ENCODE data around the gene TFB2M.

The TFB2M gene

GRCh38 chr1:246602194-246602593 lies 36.1 kb upstream of the TFB2M start:
- TF ChIP-seq CTCF (IDR thresholded peaks at IDR 0.05; ENCODE audit: insufficient read depth, low read length, poor library complexity, severe bottlenecking): no peak

GRCh38 chr1:246600579-246600978 lies 34.5 kb upstream of the TFB2M start:
- DNase-seq (ENCODE audit: extremely low read depth, insufficient read length): no peak
- no peak overlapping the region for H3K4me3 ChIP-seq (replicated peaks; ENCODE audit: low read depth, low read length)
- TF ChIP-seq CTCF (IDR thresholded peaks at IDR 0.05; ENCODE audit: insufficient read depth, low read length, poor library complexity, severe bottlenecking): no peak
- no peaks in the 10 kb centered on the region for H3K36me3 ChIP-seq (ENCODE audit: control insufficient read depth, insufficient read depth, low read length)
- H3K27me3 ChIP-seq (replicated peaks; ENCODE audit: control insufficient read depth, insufficient read depth, low read length): no peaks in the 10 kb centered on the region

More at GRCh38 chr1:246602194-246602593, 36.1 kb upstream of the TFB2M start:
- H3K36me3 ChIP-seq (ENCODE audit: control insufficient read depth, insufficient read depth, low read length): no peaks in the 10 kb centered on the region
- H3K4me3 ChIP-seq (replicated peaks; ENCODE audit: low read depth, low read length): no peak overlapping the region
- H3K27me3 ChIP-seq (replicated peaks; ENCODE audit: control insufficient read depth, insufficient read depth, low read length): no peaks in the 10 kb centered on the region
- no peak for DNase-seq (ENCODE audit: extremely low read depth, insufficient read length)

- Histone ChIP-seq H3K4me3 (replicated peaks; ENCODE audit: low read depth, low read length) (no peak overlapping the region), H3K36me3 (ENCODE audit: control insufficient read depth, insufficient read depth, low read length) (no peaks in the 10 kb centered on the region), H3K27me3 (replicated peaks; ENCODE audit: control insufficient read depth, insufficient read depth, low read length) (no peaks in the 10 kb centered on the region)
- no peak for TF ChIP-seq CTCF (IDR thresholded peaks at IDR 0.05; ENCODE audit: insufficient read depth, low read length, poor library complexity, severe bottlenecking)
- no peak for DNase-seq (ENCODE audit: extremely low read depth, insufficient read length)
Measured at GRCh38 chr1:246599315-246599714, 33.3 kb upstream of the TFB2M start.

GRCh38 chr1:246597971-246598370 lies 31.9 kb upstream of the TFB2M start:
- no peak for TF ChIP-seq CTCF (IDR thresholded peaks at IDR 0.05; ENCODE audit: insufficient read depth, low read length, poor library complexity, severe bottlenecking)

GRCh38 chr1:246597340-246597739 lies 31.3 kb upstream of the TFB2M start:
- H3K36me3 ChIP-seq (ENCODE audit: control insufficient read depth, insufficient read depth, low read length): peaks cover 1% of the 10 kb centered on the region; the same call in 1 of the 2 replicates
- TF ChIP-seq CTCF (IDR thresholded peaks at IDR 0.05; ENCODE audit: insufficient read depth, low read length, poor library complexity, severe bottlenecking): no peak
- no peak for DNase-seq (ENCODE audit: extremely low read depth, insufficient read length)

More at GRCh38 chr1:246597971-246598370, 31.9 kb upstream of the TFB2M start:
- H3K36me3 ChIP-seq (ENCODE audit: control insufficient read depth, insufficient read depth, low read length): peaks cover 1% of the 10 kb centered on the region; the same call in 1 of the 2 replicates
- no peak overlapping the region for H3K4me3 ChIP-seq (replicated peaks; ENCODE audit: low read depth, low read length)
- no peaks in the 10 kb centered on the region for H3K27me3 ChIP-seq (replicated peaks; ENCODE audit: control insufficient read depth, insufficient read depth, low read length)
- DNase-seq (ENCODE audit: extremely low read depth, insufficient read length): no peak

GRCh38 chr1:246595146-246595545 lies 29.1 kb upstream of the TFB2M start:
- DNase-seq (ENCODE audit: extremely low read depth, insufficient read length): no peak
- peaks cover 1% of the 10 kb centered on the region; the same call in 1 of the 2 replicates for H3K36me3 ChIP-seq (ENCODE audit: control insufficient read depth, insufficient read depth, low read length)
- H3K27me3 ChIP-seq (replicated peaks; ENCODE audit: control insufficient read depth, insufficient read depth, low read length): no peaks in the 10 kb centered on the region
- H3K4me3 ChIP-seq (replicated peaks; ENCODE audit: low read depth, low read length): no peak overlapping the region
- no peak for TF ChIP-seq CTCF (IDR thresholded peaks at IDR 0.05; ENCODE audit: insufficient read depth, low read length, poor library complexity, severe bottlenecking)

More at GRCh38 chr1:246597340-246597739, 31.3 kb upstream of the TFB2M start:
- Histone ChIP-seq H3K27me3 (replicated peaks; ENCODE audit: control insufficient read depth, insufficient read depth, low read length) (no peaks in the 10 kb centered on the region), H3K4me3 (replicated peaks; ENCODE audit: low read depth, low read length) (no peak overlapping the region)
